DND-41 (cell line): ENCODE data around the gene PTGS2.

ENCODE experiments used
- ATAC-seq: fragments of 200-7000 bp; cut with Tn5 transposase; 3 replicates; pipeline ENCODE4 v1.9.1; 2021; ENCODE audit warnings: low read depth; ENCODE audit not compliant: insufficient read depth
- DNase-seq: peaks from one replicate; pipeline ENCODE4 v3.0.0-alpha.2; 2020
- H2AFZ ChIP-seq: 2 replicates; pipeline ENCODE4 v1.6.0; 2012; ENCODE audit warnings: low read depth, low read length
- H3K27ac ChIP-seq: 2 replicates; pipeline ENCODE4 v1.5.1; 2012; ENCODE audit warnings: low read length, inconsistent platforms
- H3K27me3 ChIP-seq: fragments of 200-600 bp; sonication (generic); 2 replicates; pipeline ENCODE4 v1.6.0; 2012; ENCODE audit warnings: low read length, mild to moderate bottlenecking, inconsistent platforms; ENCODE audit not compliant: insufficient read depth, poor library complexity
- H3K36me3 ChIP-seq: 2 replicates; pipeline ENCODE4 v1.5.1; 2012; ENCODE audit warnings: low read length, inconsistent platforms; ENCODE audit not compliant: insufficient read depth
- H3K4me1 ChIP-seq: 2 replicates; pipeline ENCODE4 v1.5.1; 2012; ENCODE audit warnings: mild to moderate bottlenecking, low read length; ENCODE audit not compliant: insufficient read depth
- H3K4me2 ChIP-seq: 2 replicates; pipeline ENCODE4 v1.6.0; 2012; ENCODE audit warnings: mild to moderate bottlenecking, moderate library complexity, low read length, inconsistent platforms; ENCODE audit not compliant: insufficient read depth
- H3K4me3 ChIP-seq, 2 experiments: fragments of 200-600 bp in 1 of 2; shearing (Covaris generic) in 1 of 2; 2 replicates each; pipeline ENCODE4 v1.5.1; 2012 to 2016; ENCODE audit warnings: inconsistent platforms in 2 of 2, low read length in 2 of 2, mild to moderate bottlenecking in 2 of 2, low read depth in 1 of 2, moderate library complexity in 1 of 2
- H3K79me2 ChIP-seq: 2 replicates; pipeline ENCODE4 v1.6.0; 2012; ENCODE audit warnings: low read length, inconsistent platforms; ENCODE audit not compliant: insufficient read depth
- H3K9ac ChIP-seq: 2 replicates; pipeline ENCODE4 v1.6.0; 2012; ENCODE audit warnings: low read depth, mild to moderate bottlenecking, inconsistent platforms, low read length, moderate library complexity
- H3K9me3 ChIP-seq: 2 replicates; pipeline ENCODE4 v1.5.1; 2012; ENCODE audit warnings: low read length, moderate library complexity, mild to moderate bottlenecking, inconsistent platforms; ENCODE audit not compliant: insufficient read depth, severe bottlenecking
- H4K20me1 ChIP-seq: 2 replicates; pipeline ENCODE4 v1.6.0; 2012; ENCODE audit warnings: low read length; ENCODE audit not compliant: insufficient read depth
- CTCF ChIP-seq: IDR thresholded peaks from 2 replicates; pipeline ENCODE4 v1.5.1; 2012; ENCODE audit warnings: borderline replicate concordance, low read length, moderate library complexity, mild to moderate bottlenecking; ENCODE audit not compliant: poor library complexity, severe bottlenecking; ENCODE audit errors: extremely low read depth
- EZH2 ChIP-seq: IDR thresholded peaks from 3 replicates; pipeline ENCODE4 v1.6.1; 2012; ENCODE audit warnings: borderline replicate concordance, low read depth, mild to moderate bottlenecking, moderate library complexity, low read length, inconsistent platforms; ENCODE audit not compliant: severe bottlenecking

Gene PTGS2

GRCh38 chr1:186633116-186633515 lies 47.1 kb downstream of the PTGS2 start:
- no peak overlapping the region for H3K9ac ChIP-seq
- no peak overlapping the region for H3K4me3 ChIP-seq
- H3K79me2 ChIP-seq = no peaks in the 10 kb centered on the region
- no peaks in the 10 kb centered on the region for H4K20me1 ChIP-seq
- H3K4me2 ChIP-seq = no peak overlapping the region
- ATAC-seq (no peak), DNase-seq (no peak)
- no peaks in the 10 kb centered on the region for H3K36me3 ChIP-seq
- peaks cover 3% of the 10 kb centered on the region for H3K27me3 ChIP-seq
- TF ChIP-seq EZH2 (no peak), CTCF (no peak)
- no peaks in the 10 kb centered on the region for H3K9me3 ChIP-seq
- H3K4me1 ChIP-seq = no peaks in the 10 kb centered on the region
- H3K27ac ChIP-seq = no peak overlapping the region
- H2AFZ ChIP-seq = no peak overlapping the region

- TF ChIP-seq EZH2 (no peak), CTCF (no peak)
- Histone ChIP-seq H3K36me3 (no peaks in the 10 kb centered on the region), H2AFZ (no peak overlapping the region), H4K20me1 (no peaks in the 10 kb centered on the region), H3K4me2 (no peak overlapping the region), H3K27ac (no peak overlapping the region), H3K4me3 (no peak overlapping the region), H3K9ac (no peak overlapping the region), H3K79me2 (no peaks in the 10 kb centered on the region), H3K4me1 (no peaks in the 10 kb centered on the region), H3K9me3 (no peaks in the 10 kb centered on the region), H3K27me3 (peaks cover 3% of the 10 kb centered on the region)
- DNase-seq (no peak), ATAC-seq (no peak)
These were observed 50.9 kb downstream of the PTGS2 start for GRCh38 chr1:186629341-186629740.

GRCh38 chr1:186628910-186629309 lies 51.3 kb downstream of the PTGS2 start:
- no peaks in the 10 kb centered on the region for H3K4me1 ChIP-seq
- H3K27me3 ChIP-seq = peaks cover 3% of the 10 kb centered on the region
- no peaks in the 10 kb centered on the region for H3K9me3 ChIP-seq
- no peaks in the 10 kb centered on the region for H4K20me1 ChIP-seq
- H3K4me2 ChIP-seq = no peak overlapping the region
- H3K4me3 ChIP-seq = no peak overlapping the region
- no peaks in the 10 kb centered on the region for H3K36me3 ChIP-seq
- TF ChIP-seq EZH2 = no peak
- no peak for TF ChIP-seq CTCF
- H3K79me2 ChIP-seq = no peaks in the 10 kb centered on the region
- no peak overlapping the region for H2AFZ ChIP-seq
- DNase-seq (no peak), ATAC-seq (no peak)
- no peak overlapping the region for H3K27ac ChIP-seq
- H3K9ac ChIP-seq = no peak overlapping the region

GRCh38 chr1:186627019-186627418 lies 53.2 kb downstream of the PTGS2 start:
- Histone ChIP-seq H3K4me2 (no peak overlapping the region), H4K20me1 (no peaks in the 10 kb centered on the region), H2AFZ (no peak overlapping the region), H3K36me3 (no peaks in the 10 kb centered on the region), H3K27ac (no peak overlapping the region), H3K27me3 (peaks cover 3% of the 10 kb centered on the region), H3K4me3 (no peak overlapping the region), H3K9me3 (no peaks in the 10 kb centered on the region), H3K79me2 (no peaks in the 10 kb centered on the region), H3K4me1 (no peaks in the 10 kb centered on the region), H3K9ac (no peak overlapping the region)
- DNase-seq (no peak), ATAC-seq (no peak)
- TF ChIP-seq EZH2 (no peak), CTCF (no peak)
